Naive thymus-derived CD4-positive, alpha-beta T cell (primary cell): ENCODE data around the gene PALLD. TPM values are rescaled to one million over a fixed set of nuclear protein-coding genes. Genes with fewer than 3 reads are reported as not detected.

Experiments
- ATAC-seq: fragments of 150-1000 bp; cut with Tn5 transposase; 2 replicates; pipeline ENCODE4 v1.10.0; 2021; ENCODE audit warnings: mild to moderate bottlenecking, moderate library complexity
- CTCF ChIA-PET: fragments of 350-600 bp; sonication (Branson Sonifier 250); formaldehyde crosslinking; loops from one replicate; lab custom pipeline; 2021; ENCODE audit warnings: antibody characterized with exemption; lab: Charles Lee
- POLR2A ChIA-PET: fragments of 350-600 bp; sonication (Branson Sonifier 250); formaldehyde crosslinking; loops from one replicate; lab custom pipeline; 2021; ENCODE audit warnings: antibody characterized with exemption, inconsistent platforms; lab: Charles Lee
- DNase-seq, 9 donors: peaks; one replicate each; pipeline versions ENCODE4 v3.0.0 to v3.0.0-alpha.2; 2020 to 2022; ENCODE audit warnings: mixed read lengths in 1 of 9
- H3K27ac ChIP-seq: one replicate; pipeline ENCODE4 v1.7.0; 2013; ENCODE audit warnings: mild to moderate bottlenecking, low read depth, low read length, moderate library complexity
- H3K27me3 ChIP-seq, 2 donors: one replicate each; pipeline ENCODE4 v1.7.0; 2013; ENCODE audit warnings: low read length in 2 of 2, mild to moderate bottlenecking in 2 of 2, moderate library complexity in 2 of 2; ENCODE audit not compliant: control insufficient read depth in 2 of 2, insufficient read depth in 2 of 2
- H3K36me3 ChIP-seq, 3 experiments: 1 replicate in 2 of 3; 2 replicates in 1 of 3; pipeline ENCODE4 v1.7.0; 2013; ENCODE audit warnings: low read length in 3 of 3, mild to moderate bottlenecking in 3 of 3, moderate library complexity in 1 of 3; ENCODE audit not compliant: insufficient read depth in 3 of 3, control insufficient read depth in 2 of 3
- H3K4me1 ChIP-seq, 2 donors: one replicate each; pipeline ENCODE4 v1.7.0; 2013; ENCODE audit warnings: low read length in 2 of 2, mild to moderate bottlenecking in 2 of 2, moderate library complexity in 1 of 2; ENCODE audit not compliant: control insufficient read depth in 2 of 2, insufficient read depth in 2 of 2
- H3K4me3 ChIP-seq: 2 replicates; pipeline ENCODE4 v1.7.0; 2013; ENCODE audit warnings: mild to moderate bottlenecking, low read length
- H3K9me3 ChIP-seq, 3 experiments: 1 replicate in 2 of 3; 2 replicates in 1 of 3; pipeline ENCODE4 v1.7.0; 2013; ENCODE audit warnings: low read length in 3 of 3; ENCODE audit not compliant: control insufficient read depth in 2 of 3
- H3K27ac Mint-ChIP-seq, 9 donors: one replicate each; pipeline ENCODE4 v1.8.0; 2020 to 2022; ENCODE audit warnings: mixed read lengths in 9 of 9, mild to moderate bottlenecking in 8 of 9, moderate library complexity in 5 of 9, inconsistent platforms in 2 of 9
- H3K27me3 Mint-ChIP-seq, 5 donors: one replicate each; pipeline ENCODE4 v1.8.0; 2021 to 2022; ENCODE audit warnings: mixed read lengths in 5 of 5, mild to moderate bottlenecking in 1 of 5
- H3K36me3 Mint-ChIP-seq, 5 donors: one replicate each; pipeline ENCODE4 v1.8.0; 2020 to 2022; ENCODE audit warnings: mixed read lengths in 5 of 5, mild to moderate bottlenecking in 3 of 5, inconsistent platforms in 1 of 5
- H3K4me1 Mint-ChIP-seq, 7 donors: one replicate each; pipeline ENCODE4 v1.8.0; 2020 to 2022; ENCODE audit warnings: mixed read lengths in 7 of 7, mild to moderate bottlenecking in 3 of 7, inconsistent platforms in 1 of 7
- H3K4me3 Mint-ChIP-seq, 10 donors: one replicate each; pipeline ENCODE4 v1.8.0; 2020 to 2022; ENCODE audit warnings: mild to moderate bottlenecking in 10 of 10, mixed read lengths in 10 of 10, moderate library complexity in 6 of 10, inconsistent platforms in 2 of 10
- H3K9me3 Mint-ChIP-seq, 11 donors: one replicate each; pipeline ENCODE4 v1.8.0; 2020 to 2022; ENCODE audit warnings: mixed read lengths in 11 of 11, mild to moderate bottlenecking in 4 of 11, inconsistent platforms in 1 of 11, moderate library complexity in 1 of 11
- intact Hi-C, 2 donors: fragments of 100-400 bp; cut with micrococcal nuclease; formaldehyde crosslinking; loops; one replicate each; pipeline ENCODE4 v1.15.1; 2023
- polyA plus RNA-seq, 2 donors: library from polyadenylated mRNA; unstranded; fragments of 300-500 nt; fragmentation: Illumina TruSeq; gene quantifications; one replicate each; pipeline ENCODE4 v1.2.3, GENCODE V29; 2021
- total RNA-seq, 6 experiments: library from RNA in 5 of 6; stranded (reverse) in 5 of 6; gene quantifications; 1 replicate in 5 of 6; 2 replicates in 1 of 6; pipeline ENCODE4 v1.2.3 and lab custom pipeline; 2021 to 2026

PALLD gene
- total and polyA plus RNA-seq, 7 experiments from 2014 or later = 0.51 to 11.9 (median 0.76) TPM

GRCh38 chr4:168605411-168605810, 108.6 kb downstream of the PALLD start:
- Histone ChIP-seq H3K27me3 (no peaks in the 10 kb centered on the region), H3K36me3 (no peaks in the 10 kb centered on the region), H3K4me1 (no peaks in the 10 kb centered on the region), H3K9me3 (no peaks in the 10 kb centered on the region), H3K27ac (no peak overlapping the region), H3K4me3 (no peak overlapping the region)
- ATAC-seq (no peak), DNase-seq (no peak)
- Mint-ChIP-seq H3K27me3 (peaks cover 7 to 23% (median 10%) of the 10 kb centered on the region in 5 donors), H3K4me3 (no peak overlapping the region), H3K27ac (no peak overlapping the region), H3K36me3 (no peaks in the 10 kb centered on the region), H3K4me1 (peaks cover 0 to 1% (median 0%) of the 10 kb centered on the region in 7 donors), H3K9me3 (no peaks in the 10 kb centered on the region)
- POLR2A ChIA-PET = no interaction called here
- intact Hi-C loops = no loop called here
- CTCF ChIA-PET = interaction anchor here (0.7 kb wide), 1 partner anchor 75 kb away, joined by 3 read pairs; no protein-coding TSS in a partner anchor

GRCh38 chr4:168607215-168607614, 110.4 kb downstream of the PALLD start:
- POLR2A ChIA-PET = no interaction called here
- Mint-ChIP-seq H3K9me3 (no peaks in the 10 kb centered on the region), H3K27me3 (peaks cover 9 to 21% (median 12%) of the 10 kb centered on the region in 5 donors), H3K4me1 (peaks cover 0 to 1% (median 0%) of the 10 kb centered on the region in 7 donors), H3K27ac (no peak overlapping the region), H3K36me3 (no peaks in the 10 kb centered on the region), H3K4me3 (no peak overlapping the region)
- CTCF ChIA-PET = no interaction called here
- no peaks in the 10 kb centered on the region for H3K9me3 ChIP-seq
- DNase-seq (no peak), ATAC-seq (no peak)
- H3K27me3 ChIP-seq = no peaks in the 10 kb centered on the region
- H3K27ac ChIP-seq = no peak overlapping the region
- H3K36me3 ChIP-seq = no peaks in the 10 kb centered on the region
- H3K4me1 ChIP-seq = no peaks in the 10 kb centered on the region
- H3K4me3 ChIP-seq = no peak overlapping the region
- intact Hi-C loops = no loop called here

- intact Hi-C loops = no loop called here
- ATAC-seq (no peak), DNase-seq (no peak)
- Histone ChIP-seq H3K27me3 (no peaks in the 10 kb centered on the region), H3K27ac (no peak overlapping the region), H3K4me1 (no peaks in the 10 kb centered on the region), H3K9me3 (no peaks in the 10 kb centered on the region), H3K4me3 (no peak overlapping the region), H3K36me3 (no peaks in the 10 kb centered on the region)
- peaks cover 0 to 1% (median 0%) of the 10 kb centered on the region in 7 donors for H3K4me1 Mint-ChIP-seq
- CTCF ChIA-PET = interaction anchor here (0.6 kb wide), 2 partner anchors 11 to 690 kb away, joined by 3 read pairs; no protein-coding TSS in a partner anchor
- no peaks in the 10 kb centered on the region for H3K9me3 Mint-ChIP-seq
- no peak overlapping the region for H3K27ac Mint-ChIP-seq
- no peaks in the 10 kb centered on the region for H3K36me3 Mint-ChIP-seq
- H3K4me3 Mint-ChIP-seq = no peak overlapping the region
- POLR2A ChIA-PET = no interaction called here
- peaks cover 9 to 18% (median 12%) of the 10 kb centered on the region in 5 donors for H3K27me3 Mint-ChIP-seq
Observed at GRCh38 chr4:168608771-168609170, 111.9 kb downstream of the PALLD start.

DNA sequence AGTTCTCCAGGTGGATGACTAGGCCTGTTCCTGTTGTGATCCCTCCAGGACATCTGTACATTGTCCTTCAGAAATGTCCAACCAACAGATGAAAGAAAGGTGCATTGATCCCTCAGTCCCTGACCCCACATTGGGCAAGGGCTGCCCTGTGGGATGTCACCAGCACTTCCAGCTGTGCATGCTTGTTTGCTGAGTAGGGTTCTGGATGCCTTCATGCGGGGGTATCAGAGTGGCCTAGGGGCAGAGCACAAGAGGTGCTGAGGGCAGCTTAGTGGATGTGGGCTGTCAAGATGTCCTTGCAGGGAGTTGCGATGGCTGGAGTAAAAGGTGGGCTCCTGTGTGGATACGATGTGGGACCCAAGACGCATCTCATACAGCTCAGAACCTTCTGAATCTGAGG, 112.5 kb downstream of the PALLD start:
- intact Hi-C loops = no loop called here
- H3K4me1 ChIP-seq = no peaks in the 10 kb centered on the region
- ChIA-PET CTCF (no interaction called here), POLR2A (no interaction called here)
- H3K4me1 Mint-ChIP-seq = peaks cover 0 to 1% (median 0%) of the 10 kb centered on the region in 7 donors
- peaks cover 8 to 13% (median 10%) of the 10 kb centered on the region in 5 donors for H3K27me3 Mint-ChIP-seq
- no peaks in the 10 kb centered on the region for H3K36me3 ChIP-seq
- H3K9me3 Mint-ChIP-seq = no peaks in the 10 kb centered on the region
- no peaks in the 10 kb centered on the region for H3K36me3 Mint-ChIP-seq
- DNase-seq (no peak), ATAC-seq (no peak)
- no peak overlapping the region for H3K27ac Mint-ChIP-seq
- no peak overlapping the region for H3K4me3 Mint-ChIP-seq
- H3K9me3 ChIP-seq = no peaks in the 10 kb centered on the region
- H3K27me3 ChIP-seq = no peaks in the 10 kb centered on the region
- H3K4me3 ChIP-seq = no peak overlapping the region
- no peak overlapping the region for H3K27ac ChIP-seq

DNA sequence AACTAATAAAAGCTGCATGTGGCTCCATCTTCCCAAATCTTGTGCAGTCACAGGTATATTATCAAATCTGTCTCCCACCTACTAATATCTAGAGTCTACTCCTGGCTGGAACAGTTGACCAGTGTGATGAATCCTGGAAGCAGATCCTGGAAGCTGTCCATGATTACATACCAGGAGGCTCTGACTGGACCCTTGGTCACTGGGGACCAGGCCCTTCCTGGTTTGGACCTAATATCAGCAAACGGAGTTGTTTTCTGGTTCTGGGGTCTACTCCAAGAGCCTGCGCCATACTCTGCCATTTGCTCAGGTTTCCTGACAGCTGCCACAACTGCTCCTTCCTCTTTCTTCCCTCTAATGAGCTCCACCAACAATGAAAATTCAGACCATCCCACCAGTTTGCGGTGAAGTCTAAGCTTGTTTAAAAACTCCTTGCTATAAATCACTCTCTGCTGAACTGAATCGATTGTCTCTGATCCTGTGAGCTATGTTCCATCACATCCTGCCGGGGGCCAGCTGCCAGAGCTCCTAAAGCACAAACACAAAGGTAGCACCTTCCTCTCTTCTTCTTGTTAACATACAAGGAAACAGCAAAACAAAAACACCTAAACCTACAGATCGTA, 114.2 kb downstream of the PALLD start:
- Mint-ChIP-seq H3K4me1 (peaks cover 0 to 1% (median 0%) of the 10 kb centered on the region in 7 donors), H3K36me3 (no peaks in the 10 kb centered on the region), H3K27me3 (peaks cover 6 to 22% (median 10%) of the 10 kb centered on the region in 5 donors), H3K4me3 (no peak overlapping the region), H3K27ac (no peak overlapping the region), H3K9me3 (no peaks in the 10 kb centered on the region)
- H3K9me3 ChIP-seq = no peaks in the 10 kb centered on the region
- H3K27me3 ChIP-seq = no peaks in the 10 kb centered on the region
- H3K36me3 ChIP-seq = no peaks in the 10 kb centered on the region
- no peak overlapping the region for H3K27ac ChIP-seq
- ChIA-PET CTCF (no interaction called here), POLR2A (no interaction called here)
- no peaks in the 10 kb centered on the region for H3K4me1 ChIP-seq
- intact Hi-C loops = no loop called here
- ATAC-seq (no peak), DNase-seq (no peak)
- no peak overlapping the region for H3K4me3 ChIP-seq

GRCh38 chr4:168612450-168613135, 115.7 kb downstream of the PALLD start:
- no peaks in the 10 kb centered on the region for H3K36me3 ChIP-seq
- no peaks in the 10 kb centered on the region for H3K9me3 ChIP-seq
- Mint-ChIP-seq H3K4me1 (peaks cover 0 to 1% (median 0%) of the 10 kb centered on the region in 7 donors), H3K36me3 (no peaks in the 10 kb centered on the region), H3K27ac (no peak overlapping the region), H3K9me3 (no peaks in the 10 kb centered on the region), H3K4me3 (no peak overlapping the region), H3K27me3 (peaks cover 3 to 23% (median 10%) of the 10 kb centered on the region in 5 donors)
- intact Hi-C loops = no loop called here
- POLR2A ChIA-PET = no interaction called here
- H3K4me1 ChIP-seq = no peaks in the 10 kb centered on the region
- H3K27me3 ChIP-seq = no peaks in the 10 kb centered on the region
- CTCF ChIA-PET = no interaction called here
- H3K4me3 ChIP-seq = no peak overlapping the region
- no peak for ATAC-seq
- DNase-seq = no peak
- H3K27ac ChIP-seq = no peak overlapping the region
